Thyroid gland (tissue), 4 donors: Measurements from ENCODE around the gene CAPN13.

Experiments used
- POLR2A ChIP-seq, 2 donors: fragments of 450-650 bp; IDR thresholded peaks; one replicate each; pipeline ENCODE4 v1.6.1; 2017; ENCODE audit warnings: antibody characterized with exemption in 2 of 2, mild to moderate bottlenecking in 2 of 2, moderate library complexity in 1 of 2
- TF ChIP-seq, protein P1 (sequence below), 6 experiments: fragments of 200-600 bp in 3 of 6; fragments of 450-650 bp in 3 of 6; sonication (generic) in 3 of 6; IDR thresholded peaks; one replicate each; pipeline ENCODE4 v1.5.1; 2016 to 2019; ENCODE audit warnings: antibody characterized with exemption in 6 of 6, mild to moderate bottlenecking in 2 of 6, inconsistent platforms in 1 of 6, moderate library complexity in 1 of 6

DNA sequence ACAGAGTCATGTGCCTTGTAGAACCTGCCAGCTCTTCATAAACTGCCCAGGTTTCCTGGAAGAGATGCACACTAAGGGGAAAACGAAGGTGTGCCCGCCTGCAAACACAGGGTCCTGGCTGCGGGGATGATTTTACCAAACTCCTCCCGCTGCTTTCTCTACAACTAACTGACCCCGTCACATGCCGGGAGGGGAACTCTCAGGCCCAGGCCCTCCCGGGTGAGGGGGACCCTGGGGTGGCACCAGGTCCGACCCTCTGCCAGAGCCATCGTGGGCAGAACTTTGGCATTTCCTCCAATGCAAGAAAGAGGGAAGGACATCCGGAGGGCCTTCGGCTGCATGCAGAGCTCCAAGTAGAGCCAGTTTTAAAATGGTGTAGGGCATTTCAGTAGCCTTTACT is 28.6 kb downstream of the CAPN13 start:
- TF ChIP-seq, protein P1, sequence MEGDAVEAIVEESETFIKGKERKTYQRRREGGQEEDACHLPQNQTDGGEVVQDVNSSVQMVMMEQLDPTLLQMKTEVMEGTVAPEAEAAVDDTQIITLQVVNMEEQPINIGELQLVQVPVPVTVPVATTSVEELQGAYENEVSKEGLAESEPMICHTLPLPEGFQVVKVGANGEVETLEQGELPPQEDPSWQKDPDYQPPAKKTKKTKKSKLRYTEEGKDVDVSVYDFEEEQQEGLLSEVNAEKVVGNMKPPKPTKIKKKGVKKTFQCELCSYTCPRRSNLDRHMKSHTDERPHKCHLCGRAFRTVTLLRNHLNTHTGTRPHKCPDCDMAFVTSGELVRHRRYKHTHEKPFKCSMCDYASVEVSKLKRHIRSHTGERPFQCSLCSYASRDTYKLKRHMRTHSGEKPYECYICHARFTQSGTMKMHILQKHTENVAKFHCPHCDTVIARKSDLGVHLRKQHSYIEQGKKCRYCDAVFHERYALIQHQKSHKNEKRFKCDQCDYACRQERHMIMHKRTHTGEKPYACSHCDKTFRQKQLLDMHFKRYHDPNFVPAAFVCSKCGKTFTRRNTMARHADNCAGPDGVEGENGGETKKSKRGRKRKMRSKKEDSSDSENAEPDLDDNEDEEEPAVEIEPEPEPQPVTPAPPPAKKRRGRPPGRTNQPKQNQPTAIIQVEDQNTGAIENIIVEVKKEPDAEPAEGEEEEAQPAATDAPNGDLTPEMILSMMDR (IDR thresholded peaks at IDR 0.05), result no peak
- no peak for TF ChIP-seq POLR2A (IDR thresholded peaks at IDR 0.05)
